NCI-H1694 (cell line): ENCODE measurements around the gene DSCAM.

Experiments
- DNase-seq: peaks from one replicate; lab custom pipeline; 2025; lab: John Stamatoyannopoulos, UW

Gene DSCAM

DNA sequence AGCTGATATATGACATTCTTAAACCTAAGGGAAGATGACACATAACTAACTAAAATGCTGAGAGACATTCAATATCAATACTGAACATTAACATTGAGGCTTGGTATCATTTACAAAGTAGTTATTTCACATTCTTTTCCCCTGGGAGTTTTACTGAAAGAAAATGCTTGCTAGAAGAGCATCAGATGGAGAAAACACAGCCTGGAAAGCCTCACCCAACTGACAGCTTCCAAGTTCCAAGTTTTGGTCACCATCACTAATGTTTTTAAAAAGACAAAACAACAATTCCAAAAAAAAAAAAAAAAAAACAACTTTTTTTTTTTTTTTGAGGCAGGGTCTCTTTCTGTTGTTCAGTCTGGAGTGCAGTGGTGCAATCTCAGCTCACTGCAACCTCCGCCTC is 80.6 kb downstream of the DSCAM start:
- no peak for DNase-seq

DNA sequence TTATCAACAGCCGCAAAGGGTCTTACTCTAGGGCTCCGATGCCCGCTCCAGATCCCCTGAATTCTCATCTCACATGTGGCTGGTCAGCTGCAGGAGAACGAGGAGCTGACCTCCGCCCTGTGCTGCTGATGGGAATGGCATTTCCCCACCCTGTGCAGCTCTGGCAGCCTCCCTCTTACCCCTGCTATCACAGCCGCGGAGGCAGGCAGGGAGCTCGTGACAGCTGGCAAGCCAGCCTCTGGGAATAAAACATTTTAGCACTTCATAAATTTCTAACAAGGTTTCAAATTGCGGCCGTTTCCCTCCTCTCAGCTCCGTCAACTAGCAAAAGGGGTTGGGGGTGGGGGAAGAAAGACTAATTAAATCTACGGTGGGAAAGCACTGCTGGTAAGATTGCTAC is 81.1 kb downstream of the DSCAM start:
- DNase-seq = peak; percentile 86

DNA sequence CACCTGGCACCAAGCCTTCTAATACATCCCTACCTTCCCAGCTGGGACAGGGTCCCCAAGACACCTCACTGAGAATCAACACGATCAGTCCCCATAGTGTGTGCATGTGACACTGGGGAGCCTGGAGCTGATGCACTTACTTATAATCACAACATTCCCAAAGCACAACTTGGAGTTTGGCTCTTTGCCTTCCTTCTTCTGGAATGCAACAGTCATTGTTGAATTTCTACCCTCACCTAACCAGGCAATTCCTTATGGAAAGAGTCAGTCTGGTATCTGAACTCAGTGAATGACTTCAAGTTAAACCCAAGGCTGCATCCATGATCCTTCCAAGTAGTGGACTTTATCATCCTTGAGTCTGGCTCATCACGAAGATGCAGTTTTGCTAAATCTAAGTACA is 86.1 kb downstream of the DSCAM start:
- no peak for DNase-seq

DNA sequence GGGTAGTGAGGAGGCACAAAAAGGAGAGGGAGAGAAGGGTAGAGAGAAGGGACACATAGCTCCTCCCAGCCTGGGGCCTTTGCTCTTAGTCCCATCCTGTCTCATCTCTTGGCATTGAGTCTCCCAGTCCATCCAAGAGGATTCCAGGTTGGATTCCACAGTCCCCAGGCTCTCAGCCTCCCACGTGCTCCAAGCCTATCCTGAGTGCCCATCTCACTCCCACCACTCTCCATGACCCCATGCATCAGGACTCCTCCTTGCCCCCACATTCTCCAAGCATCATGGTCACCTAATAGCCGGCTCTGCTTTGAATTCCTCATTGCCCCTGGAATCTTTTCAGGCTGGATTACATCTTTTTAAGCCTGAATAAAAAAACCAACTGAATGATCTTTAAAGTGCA is 87.9 kb downstream of the DSCAM start:
- no peak for DNase-seq

DNA sequence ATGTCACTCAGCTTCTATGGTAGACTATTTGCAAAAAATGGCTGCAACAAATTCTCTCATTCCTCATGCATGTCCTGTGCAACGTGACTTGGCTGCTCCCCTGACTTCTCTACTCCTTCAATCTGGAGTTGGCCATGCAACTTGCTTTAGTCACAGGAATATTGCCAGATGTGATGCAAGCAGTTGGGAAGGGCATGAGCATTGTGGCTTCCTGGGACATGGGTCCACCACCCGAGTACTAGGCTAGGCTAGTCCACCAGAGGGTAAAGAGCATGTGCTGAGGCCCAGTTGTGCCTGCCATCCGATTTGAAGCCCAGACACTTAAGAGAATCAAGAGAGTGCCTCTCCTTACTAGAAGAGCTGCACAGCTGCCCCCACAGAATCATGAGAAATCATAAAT is 89.6 kb downstream of the DSCAM start:
- no peak for DNase-seq

DNA sequence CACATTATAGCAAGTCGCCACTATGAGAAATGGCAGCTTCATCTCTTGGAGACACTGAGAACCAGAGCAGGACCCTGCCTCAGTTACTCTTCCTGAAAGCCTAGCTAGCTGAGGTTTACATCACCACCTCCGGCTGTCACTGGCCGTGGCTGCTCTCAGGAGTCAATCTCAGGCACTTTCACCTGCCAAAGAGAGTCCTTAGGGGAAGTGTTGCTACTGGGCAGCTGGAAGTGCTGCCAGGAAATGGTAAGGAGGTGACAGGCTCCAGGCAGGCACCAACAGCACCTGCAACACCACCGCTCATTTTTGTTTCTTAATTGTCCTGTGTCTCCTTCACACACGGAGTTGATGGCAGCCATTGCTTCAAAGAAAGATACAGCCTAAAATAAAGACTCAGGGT is 92.5 kb downstream of the DSCAM start:
- DNase-seq = no peak

DNA sequence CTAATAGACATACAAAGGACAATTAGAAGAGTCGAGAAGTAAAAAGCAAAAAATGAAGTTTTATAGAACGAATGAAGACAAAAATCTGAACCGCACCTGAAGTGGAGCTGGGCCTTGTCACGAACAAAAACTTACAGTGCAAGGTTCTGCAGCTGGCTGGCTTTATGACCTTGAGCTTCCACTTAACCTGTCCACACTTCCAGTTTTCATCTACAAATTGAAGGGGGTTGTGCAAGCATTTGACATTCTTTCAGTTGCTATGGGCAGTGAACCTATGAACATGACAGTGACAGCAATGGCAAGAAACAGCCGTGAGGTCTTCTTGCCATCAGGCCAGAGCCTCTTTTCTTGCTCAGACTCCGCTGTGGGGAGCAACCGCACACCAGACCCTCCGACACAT is 93.2 kb downstream of the DSCAM start:
- no peak for DNase-seq

DNA sequence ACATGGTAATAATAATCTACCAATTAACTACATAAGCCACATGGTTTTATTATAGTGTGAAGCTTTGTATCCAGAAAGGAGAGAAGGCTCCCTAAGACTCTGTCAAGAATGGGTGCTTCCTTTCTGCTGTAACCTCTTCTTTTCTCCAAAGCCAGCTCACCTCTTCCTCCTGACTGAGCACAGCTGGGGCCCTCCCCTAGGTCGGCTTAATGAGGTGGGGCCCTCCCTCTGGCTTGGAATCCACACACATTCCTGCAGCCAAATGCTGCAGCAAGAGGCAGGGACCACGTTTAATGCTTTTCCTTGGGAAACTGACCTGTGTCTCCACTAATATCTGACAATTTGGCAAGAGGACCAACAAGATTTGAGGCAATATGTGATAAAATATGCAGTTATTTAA is 94.8 kb downstream of the DSCAM start:
- no peak for DNase-seq

DNA sequence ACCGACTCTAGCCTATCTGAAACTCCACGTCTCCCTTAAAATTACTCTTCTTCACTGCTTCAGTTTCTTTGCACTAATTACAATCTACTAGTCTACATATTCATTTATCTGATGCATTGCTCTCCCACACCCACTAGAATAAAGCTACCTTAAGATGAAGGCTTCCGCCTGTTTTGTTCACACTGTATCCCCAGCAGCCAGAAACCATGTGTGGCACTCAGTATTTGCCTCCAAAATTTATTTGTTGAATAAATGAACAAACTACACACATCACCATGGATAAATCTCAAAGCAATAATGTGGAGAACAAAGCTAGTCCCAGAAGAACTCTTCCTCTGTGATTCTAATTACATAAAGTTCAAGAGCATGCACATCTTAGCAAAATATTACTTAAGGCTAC is 95.7 kb downstream of the DSCAM start:
- no peak for DNase-seq

DNA sequence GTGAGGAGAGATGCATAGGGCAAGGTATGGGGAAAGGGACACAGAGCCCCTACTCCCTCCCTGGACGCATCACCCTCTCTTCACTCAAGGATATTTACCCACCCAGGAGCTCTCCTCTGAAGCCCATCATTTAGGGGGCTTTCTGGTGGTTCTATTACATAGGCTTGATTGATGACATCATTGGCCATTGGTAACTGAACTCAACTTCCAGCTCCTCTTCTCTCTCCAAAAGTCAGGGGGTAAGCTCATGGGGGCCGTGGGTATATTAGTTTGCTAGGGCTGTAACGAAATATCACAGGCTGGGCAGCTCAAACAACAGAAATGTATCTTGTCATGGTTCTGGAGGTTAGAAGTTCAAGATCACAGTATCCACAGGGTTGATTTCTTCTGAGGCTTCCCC is 110.8 kb downstream of the DSCAM start:
- DNase-seq = no peak

DNA sequence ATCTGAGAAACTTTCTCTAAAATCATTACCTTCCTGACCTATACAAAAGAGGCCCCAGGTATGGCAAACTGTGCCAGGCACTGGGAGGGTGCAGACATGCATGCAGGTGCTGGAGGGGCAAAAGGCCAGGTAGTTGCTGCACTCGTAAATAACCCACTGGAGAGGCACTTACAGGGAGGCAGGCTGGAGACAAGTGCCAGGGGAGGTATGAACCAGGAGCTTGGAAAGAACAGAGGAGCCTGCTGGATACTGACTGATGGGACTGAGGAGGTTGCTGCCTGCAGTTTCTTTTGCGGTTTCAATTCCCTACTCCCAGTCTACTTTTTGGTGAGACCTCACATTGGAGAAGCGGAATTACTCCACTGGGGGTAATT is 113.9 kb downstream of the DSCAM start:
- no peak for DNase-seq

DNA sequence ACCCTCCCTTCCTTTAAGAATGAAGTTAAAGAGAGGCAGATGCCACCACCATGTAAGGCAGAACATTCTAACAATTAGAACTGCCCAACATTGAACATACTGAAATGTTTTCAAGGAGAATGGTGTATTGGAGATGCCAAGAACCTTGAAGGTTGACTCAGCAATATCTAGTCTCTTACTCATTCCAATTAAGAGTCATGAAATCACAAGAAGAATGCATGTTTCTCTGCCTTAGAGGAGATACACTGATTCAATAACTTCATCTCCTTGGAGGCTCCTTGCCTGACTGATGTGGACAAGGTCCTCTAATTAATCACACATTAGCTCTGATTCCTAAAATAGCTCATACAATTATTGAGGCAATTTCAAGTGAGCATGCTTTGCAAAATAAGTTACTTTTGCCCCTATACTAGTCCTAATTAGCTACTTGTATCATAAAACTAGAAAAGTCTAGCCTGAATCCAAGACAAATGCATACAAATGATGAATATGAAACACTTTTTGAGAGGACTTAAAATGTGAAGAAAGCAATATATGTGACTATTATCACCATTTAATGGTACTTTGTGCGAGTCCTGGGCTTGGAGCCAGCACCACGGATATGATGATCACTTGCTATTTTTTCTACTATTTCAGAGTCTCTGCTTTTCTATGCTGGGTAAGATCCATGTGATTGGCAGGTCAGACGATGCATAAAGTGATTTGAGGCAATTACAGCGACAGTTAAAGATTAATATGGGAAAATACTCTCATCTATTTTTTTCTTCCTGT is 114.5 kb downstream of the DSCAM start:
- DNase-seq = peak; percentile 8

DNA sequence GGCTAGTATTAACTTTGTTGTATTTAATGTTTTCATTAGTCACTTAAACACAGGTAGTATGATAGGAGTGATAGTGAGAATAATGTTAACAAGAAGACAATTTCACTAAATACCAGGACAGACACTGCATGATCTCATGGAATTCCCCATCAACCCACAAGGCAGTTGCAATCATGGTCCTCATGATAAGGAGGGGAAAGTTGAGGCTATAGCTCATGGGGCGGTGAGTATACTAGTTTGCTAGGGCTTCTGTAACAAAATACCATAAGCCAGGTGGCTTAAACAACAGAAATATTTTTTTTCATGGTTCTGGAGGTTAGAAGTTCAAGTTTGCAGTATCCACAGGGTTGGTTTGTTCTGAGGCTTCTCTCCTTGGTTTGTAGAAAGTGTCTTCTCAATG is 115.8 kb downstream of the DSCAM start:
- DNase-seq = no peak

DNA sequence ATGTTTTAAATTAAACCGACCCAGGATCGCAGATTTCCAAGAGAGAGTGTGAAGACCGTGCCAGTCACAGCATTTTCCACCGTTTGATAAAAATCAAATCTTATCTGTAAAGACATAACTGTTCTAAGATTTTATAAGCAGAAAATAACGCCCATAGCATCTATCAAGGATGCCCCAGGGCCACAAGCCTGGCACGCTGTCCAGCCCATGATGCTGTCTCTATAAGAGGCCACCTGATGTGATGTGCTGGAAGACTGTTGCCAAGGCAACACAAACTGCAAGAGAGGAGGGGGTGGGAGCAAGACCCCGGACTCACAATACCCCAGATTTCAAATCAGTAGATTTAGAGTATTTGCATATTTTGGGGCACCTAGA is 116.5 kb downstream of the DSCAM start:
- DNase-seq = no peak

DNA sequence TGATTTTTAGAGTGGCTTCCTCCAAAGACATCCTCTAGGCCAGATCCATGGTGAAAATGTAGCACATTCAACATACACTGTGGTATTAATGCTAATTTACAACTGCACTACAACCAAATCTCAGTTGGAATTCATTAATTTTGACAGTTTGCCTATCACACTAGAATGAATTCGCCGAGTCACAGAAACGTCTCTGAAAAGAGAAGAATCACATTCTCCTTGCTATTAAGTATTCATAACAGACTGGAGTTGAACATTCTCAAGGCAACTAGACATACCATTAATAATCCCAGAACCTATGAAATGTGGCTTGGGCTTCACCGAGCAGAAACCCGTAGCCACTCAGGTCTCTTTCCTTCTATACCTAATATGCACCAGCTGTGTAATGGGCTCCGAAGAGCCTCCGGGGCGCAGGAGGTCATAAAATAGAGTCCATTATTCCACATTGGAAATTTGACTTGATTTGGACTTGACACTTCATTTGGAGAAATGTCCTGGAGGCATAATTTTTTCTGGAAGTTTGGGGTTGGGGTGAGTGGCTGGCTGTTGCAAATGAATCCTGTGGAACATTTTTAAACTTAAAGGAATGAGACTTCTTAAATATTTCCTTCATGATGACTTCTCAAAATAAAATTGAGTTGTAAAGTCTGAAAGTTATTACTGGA is 117.1 kb downstream of the DSCAM start:
- DNase-seq = no peak

DNA sequence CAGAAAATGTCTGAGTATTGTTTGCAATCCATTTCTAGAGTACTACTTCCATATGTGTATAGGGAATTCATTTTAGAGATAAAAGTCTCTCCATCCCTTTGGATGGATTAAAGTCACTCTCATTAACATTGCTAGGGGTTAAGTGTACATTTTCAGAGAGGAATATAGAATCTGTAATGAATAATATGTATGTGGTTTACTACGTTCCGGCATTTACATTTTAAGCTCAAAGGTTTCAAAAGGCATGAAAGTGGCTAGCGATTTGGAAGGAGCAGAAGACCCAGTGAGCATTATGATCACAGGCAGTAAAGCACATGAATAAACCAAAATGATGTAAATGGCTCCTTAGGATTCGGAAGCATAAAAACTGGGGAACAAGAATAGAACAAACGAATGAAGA is 123.0 kb downstream of the DSCAM start:
- DNase-seq = no peak

DNA sequence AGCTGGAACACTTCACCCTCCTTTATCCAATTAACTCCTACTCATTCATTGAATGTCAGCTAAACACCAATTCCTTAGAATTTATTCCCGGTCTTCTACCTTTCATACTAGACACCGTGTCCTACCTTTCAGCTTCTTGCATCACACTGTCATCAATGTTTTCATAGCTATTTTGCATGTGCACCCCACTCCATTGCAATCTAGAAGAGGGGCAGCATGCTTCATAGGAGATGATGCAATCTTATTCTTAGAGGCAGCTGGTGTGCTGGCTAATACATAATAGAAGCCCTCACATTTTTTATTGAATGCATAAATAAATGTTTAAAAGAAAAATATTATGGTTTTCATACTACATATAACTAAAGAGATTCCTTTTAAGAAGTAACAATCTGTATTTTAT is 123.6 kb downstream of the DSCAM start:
- DNase-seq = no peak

DNA sequence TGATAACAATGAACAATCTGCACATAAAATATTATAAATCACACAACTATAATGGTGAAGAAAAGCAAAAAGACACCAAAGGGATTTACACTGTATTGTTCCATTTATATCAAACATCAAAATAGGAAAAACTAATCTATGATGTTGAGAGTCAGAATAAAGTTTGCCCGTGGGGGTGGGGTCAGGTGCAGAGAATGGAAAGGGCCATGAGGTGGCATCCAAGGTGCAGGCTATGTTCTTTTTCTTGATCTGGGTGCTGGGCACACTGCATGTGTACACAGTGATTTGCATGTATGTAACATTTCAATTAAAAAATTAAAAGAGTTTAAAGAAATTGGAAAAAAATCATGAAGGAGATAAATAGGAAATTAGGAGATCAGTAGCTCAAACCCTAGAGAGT is 127.3 kb downstream of the DSCAM start:
- DNase-seq = no peak

DNA sequence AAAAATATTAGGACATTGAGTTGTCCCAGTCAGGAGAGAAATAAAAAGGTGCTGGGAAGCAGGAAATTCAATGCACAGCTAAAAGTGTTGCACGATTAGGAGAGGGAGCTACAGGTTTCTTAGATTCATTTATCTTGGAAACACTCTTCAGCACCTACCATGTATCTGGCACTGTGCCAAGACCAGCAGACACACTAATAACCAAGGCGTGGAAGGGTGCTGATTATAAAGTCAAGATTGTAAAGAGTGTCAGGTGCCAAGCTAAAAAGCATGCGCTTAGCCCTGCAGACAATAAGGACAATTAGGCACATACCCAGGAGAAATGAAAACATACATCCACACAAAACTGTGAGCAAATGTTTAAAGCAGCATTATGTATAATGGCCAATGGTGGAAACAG is 129.9 kb downstream of the DSCAM start:
- no peak for DNase-seq

DNA sequence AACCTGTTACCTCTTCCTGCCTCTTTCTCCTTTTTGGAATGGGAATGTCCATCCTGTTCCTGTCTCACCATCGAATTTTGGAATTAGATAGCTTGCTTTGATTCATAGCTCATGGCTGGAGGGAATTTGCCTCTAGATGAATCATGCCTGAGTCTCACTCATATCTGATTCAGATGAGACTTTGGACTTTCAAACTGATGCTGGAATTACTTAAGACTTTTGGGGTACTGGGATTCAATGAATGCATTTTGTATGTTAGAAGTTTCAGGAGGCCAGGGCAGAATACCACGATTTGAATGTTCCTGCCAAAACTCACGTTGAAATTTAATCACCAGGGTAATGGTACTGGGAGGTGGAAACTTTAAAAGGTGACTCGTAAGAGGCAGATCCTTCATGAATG is 132.4 kb downstream of the DSCAM start:
- no peak for DNase-seq

DNA sequence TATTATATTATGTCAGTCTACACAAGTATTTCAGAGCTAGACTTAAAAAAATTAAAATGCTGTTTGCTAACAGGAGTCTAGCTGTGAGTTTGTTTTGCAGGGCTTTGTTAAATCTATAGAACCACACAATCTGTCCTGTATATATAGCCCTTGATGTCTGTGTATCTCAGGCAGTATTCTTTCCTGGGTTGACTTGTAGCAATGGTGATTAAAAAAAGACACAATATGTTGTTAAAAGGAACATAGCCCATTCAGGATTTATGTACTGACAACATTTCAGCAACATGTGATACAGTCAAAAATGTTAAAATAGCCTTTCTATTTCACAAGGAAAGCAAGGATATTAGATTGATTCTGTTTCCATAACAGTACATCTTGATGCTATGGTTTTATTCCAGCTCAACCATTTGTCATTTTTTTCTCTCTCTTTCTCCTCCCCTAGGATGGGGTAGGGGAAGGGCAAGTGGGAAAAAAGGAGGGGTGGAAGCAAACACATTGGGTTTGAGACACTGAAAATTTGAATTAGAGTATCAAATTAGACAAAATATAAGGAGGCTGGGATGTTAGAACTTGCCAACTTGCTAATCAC is 139.2 kb downstream of the DSCAM start:
- no peak for DNase-seq

DNA sequence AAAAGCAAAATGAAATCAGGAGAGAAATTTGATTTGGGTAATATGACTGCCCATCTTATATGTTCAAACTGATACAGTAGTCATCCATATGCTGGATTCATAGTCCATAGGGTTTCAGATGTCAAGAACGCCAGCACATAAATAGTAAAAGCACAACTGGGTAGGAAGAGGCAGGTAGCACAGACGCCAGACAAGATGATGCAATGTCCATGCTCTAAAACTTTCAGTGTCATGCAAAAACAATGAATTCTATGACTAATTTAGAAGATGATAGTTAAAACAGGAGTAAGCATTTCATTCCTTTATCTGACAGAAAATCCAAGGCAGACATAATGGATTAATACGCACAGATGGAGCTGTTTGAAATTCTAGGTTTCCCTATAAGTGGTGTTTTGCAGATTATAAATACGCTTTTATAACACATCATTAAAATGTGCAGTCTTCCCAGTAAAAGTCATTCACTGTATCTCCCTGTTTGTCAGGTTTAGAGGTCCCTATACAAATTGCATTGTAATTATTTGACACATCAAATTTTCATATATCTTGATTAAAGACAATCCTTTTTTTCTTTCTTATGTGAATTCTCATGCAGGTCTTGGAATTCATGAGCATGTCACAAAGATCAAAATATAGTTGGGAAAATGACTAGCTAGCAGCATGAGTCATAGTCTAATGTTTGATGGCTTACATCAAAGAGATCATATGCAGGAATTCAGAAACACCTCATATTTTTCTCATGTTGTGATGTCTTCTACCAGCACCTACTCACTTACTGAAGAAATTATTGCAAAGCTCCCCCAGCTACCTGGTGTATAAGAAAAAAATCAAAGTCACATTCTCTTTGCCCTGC is 139.9 kb downstream of the DSCAM start:
- no peak for DNase-seq

DNA sequence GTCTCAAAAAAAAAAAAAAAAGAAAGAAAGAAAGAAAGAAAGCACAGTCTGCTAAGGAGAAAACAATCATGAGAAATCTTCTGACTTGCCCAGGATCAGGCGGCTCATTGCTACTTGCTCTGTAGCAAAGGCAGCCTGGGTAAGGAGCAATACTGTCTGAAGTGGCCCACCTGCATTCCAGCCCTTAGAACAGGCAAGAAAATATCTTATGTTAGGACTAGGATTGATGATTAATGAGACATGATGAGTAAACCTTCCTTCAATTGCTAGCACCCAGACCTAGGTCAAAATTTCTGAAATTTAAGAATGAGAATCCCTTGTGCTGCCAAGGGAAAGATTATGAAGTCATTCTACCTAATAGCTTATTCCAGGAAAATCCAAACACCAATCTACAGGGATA is 140.8 kb downstream of the DSCAM start:
- DNase-seq = no peak
